Natural killer cell (primary cell): ENCODE data around the gene ACTR2. TPM values are rescaled to one million over a fixed set of nuclear protein-coding genes. Genes with fewer than 3 reads are reported as not detected.

ENCODE experiments used
- ATAC-seq, 3 donors: fragments of 150-1000 bp in 2 of 3; fragments of 200-7000 bp in 1 of 3; cut with Tn5 transposase; 1 replicate in 1 of 3; 2 replicates in 2 of 3; pipeline ENCODE4 v1.10.0; 2021; ENCODE audit warnings: mild to moderate bottlenecking in 2 of 3, moderate library complexity in 2 of 3
- DNase-seq, 2 donors: peaks; one replicate each; pipeline versions ENCODE4 v3.0.0 to v3.0.0-alpha.2; 2013 to 2021; ENCODE audit warnings: mixed read lengths in 1 of 2
- H3K27ac ChIP-seq: one replicate; pipeline ENCODE4 v1.5.1; 2013; ENCODE audit warnings: mild to moderate bottlenecking, low read length
- H3K27me3 ChIP-seq: one replicate; pipeline ENCODE4 v1.6.1; 2013; ENCODE audit warnings: low read length; ENCODE audit not compliant: control insufficient read depth, insufficient read depth
- H3K36me3 ChIP-seq: one replicate; pipeline ENCODE4 v1.6.1; 2013; ENCODE audit warnings: low read length; ENCODE audit not compliant: control insufficient read depth, insufficient read depth
- H3K4me1 ChIP-seq: one replicate; pipeline ENCODE4 v1.6.1; 2013; ENCODE audit warnings: low read length; ENCODE audit not compliant: control insufficient read depth, insufficient read depth
- H3K4me3 ChIP-seq: one replicate; pipeline ENCODE4 v1.5.1; 2013; ENCODE audit warnings: low read length
- H3K9me3 ChIP-seq: one replicate; pipeline ENCODE4 v1.6.1; 2013; ENCODE audit warnings: low read length; ENCODE audit not compliant: control insufficient read depth, insufficient read depth
- H3K27ac Mint-ChIP-seq, 2 donors: one replicate each; pipeline ENCODE4 v1.8.0; 2022; ENCODE audit warnings: mild to moderate bottlenecking in 2 of 2, mixed read lengths in 2 of 2, moderate library complexity in 1 of 2
- H3K27me3 Mint-ChIP-seq, 2 donors: one replicate each; pipeline ENCODE4 v1.8.0; 2022; ENCODE audit warnings: low read depth in 2 of 2, mixed read lengths in 2 of 2
- H3K36me3 Mint-ChIP-seq: one replicate; pipeline ENCODE4 v1.8.0; 2022; ENCODE audit warnings: mixed read lengths
- H3K4me1 Mint-ChIP-seq, 2 donors: one replicate each; pipeline ENCODE4 v1.8.0; 2022; ENCODE audit warnings: mixed read lengths in 2 of 2
- H3K4me3 Mint-ChIP-seq: one replicate; pipeline ENCODE4 v1.8.0; 2022; ENCODE audit warnings: mild to moderate bottlenecking, moderate library complexity, mixed read lengths
- H3K9me3 Mint-ChIP-seq, 2 donors: one replicate each; pipeline ENCODE4 v1.8.0; 2022; ENCODE audit warnings: mixed read lengths in 2 of 2
- CTCF ChIP-seq: fragments of 200-600 bp; IDR thresholded peaks from one replicate; pipeline ENCODE4 v1.8.0; 2022; ENCODE audit warnings: antibody characterized with exemption
- WGBS: methylation state at CpG from one replicate; pipeline ENCODE4 v1.1.7; 2013; ENCODE audit warnings: missing lambda C conversion rate; ENCODE audit not compliant: insufficient coverage; 5-methylcytosine and 5-hydroxymethylcytosine counted together
- intact Hi-C: fragments of 100-400 bp; cut with micrococcal nuclease; formaldehyde crosslinking; loops from one replicate; pipeline ENCODE4 v1.14.2; 2022
- total RNA-seq, 4 donors: library from RNA; stranded (reverse); fragments of 120-200 nt in 1 of 4; gene quantifications; one replicate each; pipeline versions ENCODE4 v1.2.3 to v1.2.4, GENCODE V29; 2013 to 2022

The ACTR2 gene
- total RNA-seq, 3 donors from 2014 or later (not counting 1 experiment from before 2014, with no cell fraction given): 346 to 404 (median 403) TPM

- no peaks in the 10 kb centered on the region for H3K9me3 ChIP-seq
- DNase-seq: no peak
- TF ChIP-seq CTCF: no peak
These were observed 69.3 kb downstream of the ACTR2 start for GRCh38 chr2:65296971-65297370.

GRCh38 chr2:65297544-65297943 is 69.9 kb downstream of the ACTR2 start:
- Histone ChIP-seq H3K27ac (no peak overlapping the region), H3K4me1 (peaks cover 38% of the 10 kb centered on the region), H3K4me3 (no peak overlapping the region), H3K27me3 (peaks cover 19% of the 10 kb centered on the region), H3K9me3 (no peaks in the 10 kb centered on the region), H3K36me3 (no peaks in the 10 kb centered on the region)
- Mint-ChIP-seq H3K4me3 (no peak overlapping the region), H3K36me3 (peaks cover 3% of the 10 kb centered on the region), H3K4me1 (peaks cover 38 to 48% of the 10 kb centered on the region in 2 donors), H3K27me3 (peaks cover 47 to 48% of the 10 kb centered on the region in 2 donors), H3K27ac (no peak overlapping the region), H3K9me3 (no peaks in the 10 kb centered on the region)
- WGBS: 96% methylated on average over 7 of the region's 9 CpGs
- ATAC-seq (no peak), DNase-seq (no peak)
- intact Hi-C loops: no loop called here
- TF ChIP-seq CTCF: no peak

More at GRCh38 chr2:65296971-65297370, 69.3 kb downstream of the ACTR2 start:
- 73% methylated on average over 7 of the region's 7 CpGs for WGBS
- H3K4me3 Mint-ChIP-seq: no peak overlapping the region
- peaks cover 41 to 42% of the 10 kb centered on the region in 2 donors for H3K27me3 Mint-ChIP-seq
- H3K36me3 ChIP-seq: no peaks in the 10 kb centered on the region
- H3K27ac ChIP-seq: no peak overlapping the region
- intact Hi-C loops: no loop called here
- peaks cover 19% of the 10 kb centered on the region for H3K27me3 ChIP-seq
- peaks cover 33% of the 10 kb centered on the region for H3K4me1 ChIP-seq
- no peak overlapping the region for H3K4me3 ChIP-seq
- H3K9me3 Mint-ChIP-seq: no peaks in the 10 kb centered on the region
- H3K36me3 Mint-ChIP-seq: no peaks in the 10 kb centered on the region
- H3K4me1 Mint-ChIP-seq: peaks cover 33 to 42% of the 10 kb centered on the region in 2 donors
- ATAC-seq: no peak
- H3K27ac Mint-ChIP-seq: no peak overlapping the region

- intact Hi-C loops: no loop called here
- H3K4me1 ChIP-seq: peaks cover 38% of the 10 kb centered on the region
- Mint-ChIP-seq H3K9me3 (no peaks in the 10 kb centered on the region), H3K27ac (no peak overlapping the region), H3K36me3 (peaks cover 6% of the 10 kb centered on the region), H3K27me3 (peaks cover 53% of the 10 kb centered on the region in 2 donors), H3K4me1 (peaks cover 44 to 51% of the 10 kb centered on the region in 2 donors), H3K4me3 (no peak overlapping the region)
- TF ChIP-seq CTCF: no peak
- 75% methylated on average over 5 of the region's 5 CpGs for WGBS
- no peak for ATAC-seq
- H3K9me3 ChIP-seq: no peaks in the 10 kb centered on the region
- no peaks in the 10 kb centered on the region for H3K36me3 ChIP-seq
- peaks cover 21% of the 10 kb centered on the region for H3K27me3 ChIP-seq
- no peak overlapping the region for H3K4me3 ChIP-seq
- H3K27ac ChIP-seq: no peak overlapping the region
- no peak for DNase-seq
These were observed 70.5 kb downstream of the ACTR2 start for GRCh38 chr2:65298089-65298488.

GRCh38 chr2:65299246-65299645 is 71.6 kb downstream of the ACTR2 start:
- H3K27me3 ChIP-seq: peaks cover 25% of the 10 kb centered on the region
- TF ChIP-seq CTCF: no peak
- H3K27ac ChIP-seq: no peak overlapping the region
- Mint-ChIP-seq H3K36me3 (peaks cover 6% of the 10 kb centered on the region), H3K27me3 (peaks cover 55% of the 10 kb centered on the region in 2 donors), H3K4me1 (peaks cover 45 to 51% of the 10 kb centered on the region in 2 donors), H3K9me3 (no peaks in the 10 kb centered on the region), H3K4me3 (no peak overlapping the region), H3K27ac (peak overlapping the region in 1 of 2 donors; percentile 44)
- H3K9me3 ChIP-seq: no peaks in the 10 kb centered on the region
- H3K36me3 ChIP-seq: no peaks in the 10 kb centered on the region
- intact Hi-C loops: no loop called here
- ATAC-seq (peak; percentile 53 to 68 (median 65)), DNase-seq (peak in 1 of 2 donors; percentile 44)
- no peak overlapping the region for H3K4me3 ChIP-seq
- H3K4me1 ChIP-seq: peaks cover 38% of the 10 kb centered on the region
- WGBS: 40% methylated on average over 6 of the region's 7 CpGs
